TTC549 (cell line): Measurements from ENCODE around the gene LONP2.
"Not testable (repeated sequence)": the region's sequence is repeated elsewhere in the genome, so short reads cannot be mapped to it uniquely, and the experiment has no call there.

Source experiments
- FAIRE-seq: peaks from 2 replicates; lab custom pipeline; 2012; peaks lifted over from hg19 to GRCh38; lab: Jason Lieb, UNC

Gene LONP2

DNA sequence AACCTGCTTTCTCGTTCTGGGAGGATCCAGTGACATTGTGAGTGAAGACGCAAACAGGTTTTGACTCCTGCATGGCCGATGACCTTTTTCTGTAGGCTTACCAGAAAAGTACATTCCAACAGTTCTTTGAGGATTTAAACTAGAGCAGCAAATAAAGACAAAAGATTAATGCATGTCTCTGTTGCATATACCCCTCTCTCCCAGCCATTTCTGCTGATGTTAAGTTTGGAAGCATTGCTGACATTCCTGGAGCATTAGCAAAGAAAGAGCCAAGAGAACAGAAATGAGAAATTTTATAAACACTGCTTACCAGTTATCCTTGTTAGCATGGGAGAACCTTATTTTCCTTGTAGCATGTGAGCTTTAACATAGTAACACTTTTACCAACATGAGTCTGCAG lies 91.9 kb downstream of the LONP2 start:
- no peak for FAIRE-seq

DNA sequence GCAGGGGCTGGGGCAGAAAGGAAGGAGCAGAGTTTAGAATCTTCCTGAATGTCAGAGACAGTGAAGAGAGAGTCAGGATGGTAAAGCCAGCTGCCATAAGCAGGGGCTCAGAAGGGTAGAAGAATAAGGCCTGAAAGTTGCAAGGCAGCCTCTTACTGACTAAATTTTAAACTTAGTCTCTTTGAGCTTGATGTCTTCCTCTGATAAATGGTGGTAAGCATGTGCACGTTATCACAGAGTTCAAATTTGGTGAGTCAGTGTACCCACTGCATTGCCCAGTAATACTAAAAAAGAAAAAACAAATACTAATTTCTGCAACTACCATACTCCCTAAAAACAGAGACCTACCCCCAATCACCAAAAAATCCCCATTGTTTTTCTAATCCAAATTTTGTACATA lies 96.0 kb downstream of the LONP2 start:
- FAIRE-seq: no peak

- no peak for FAIRE-seq
Measured at GRCh38 chr16:48342591-48342990, 98.5 kb downstream of the LONP2 start.

GRCh38 chr16:48347191-48347865 lies 103.2 kb downstream of the LONP2 start:
- FAIRE-seq: no peak

DNA sequence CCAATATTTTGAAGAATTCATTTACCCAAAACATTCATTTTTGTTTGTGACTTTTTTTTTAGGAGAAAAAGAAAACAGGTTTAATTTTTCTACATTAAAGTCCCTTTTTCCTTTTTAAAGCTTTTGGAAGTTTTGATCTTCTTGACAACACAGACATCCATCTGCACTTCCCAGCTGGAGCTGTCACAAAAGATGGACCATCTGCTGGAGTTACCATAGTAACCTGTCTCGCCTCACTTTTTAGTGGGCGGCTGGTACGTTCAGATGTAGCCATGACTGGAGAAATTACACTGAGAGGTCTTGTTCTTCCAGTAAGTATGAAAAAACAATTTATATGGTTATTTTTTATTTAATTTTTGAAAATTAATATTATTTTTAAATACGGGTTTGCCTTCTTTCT lies 103.9 kb downstream of the LONP2 start:
- FAIRE-seq: no peak

DNA sequence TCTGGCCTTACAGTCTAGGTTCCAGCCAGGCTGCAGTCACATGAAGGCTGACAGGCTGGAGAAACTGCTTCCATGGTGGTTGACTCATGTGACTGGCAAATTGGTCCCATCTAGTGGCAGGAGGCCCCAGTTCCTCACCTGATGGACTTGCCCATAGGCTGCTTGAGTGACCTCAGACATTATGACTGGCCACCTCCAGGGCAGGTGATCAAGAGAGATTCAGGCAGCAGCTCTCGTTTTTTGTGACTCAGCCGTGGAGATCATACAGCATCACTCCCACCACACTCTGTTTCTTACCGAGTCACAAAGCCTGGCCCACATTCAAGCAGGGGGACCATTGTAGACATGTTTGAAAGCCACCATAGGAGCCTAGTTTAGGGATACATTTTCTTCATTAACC lies 106.6 kb downstream of the LONP2 start:
- FAIRE-seq: no peak

- no peak for FAIRE-seq
Measured at GRCh38 chr16:48352648-48353390, 108.7 kb downstream of the LONP2 start.

- peak; percentile 9 for FAIRE-seq
Measured at GRCh38 chr16:48353565-48354163, 109.6 kb downstream of the LONP2 start.

GRCh38 chr16:48354385-48354784 lies 110.3 kb downstream of the LONP2 start:
- not testable (repeated sequence) for FAIRE-seq

GRCh38 chr16:48354877-48355855 lies 111.1 kb downstream of the LONP2 start:
- FAIRE-seq: no peak

DNA sequence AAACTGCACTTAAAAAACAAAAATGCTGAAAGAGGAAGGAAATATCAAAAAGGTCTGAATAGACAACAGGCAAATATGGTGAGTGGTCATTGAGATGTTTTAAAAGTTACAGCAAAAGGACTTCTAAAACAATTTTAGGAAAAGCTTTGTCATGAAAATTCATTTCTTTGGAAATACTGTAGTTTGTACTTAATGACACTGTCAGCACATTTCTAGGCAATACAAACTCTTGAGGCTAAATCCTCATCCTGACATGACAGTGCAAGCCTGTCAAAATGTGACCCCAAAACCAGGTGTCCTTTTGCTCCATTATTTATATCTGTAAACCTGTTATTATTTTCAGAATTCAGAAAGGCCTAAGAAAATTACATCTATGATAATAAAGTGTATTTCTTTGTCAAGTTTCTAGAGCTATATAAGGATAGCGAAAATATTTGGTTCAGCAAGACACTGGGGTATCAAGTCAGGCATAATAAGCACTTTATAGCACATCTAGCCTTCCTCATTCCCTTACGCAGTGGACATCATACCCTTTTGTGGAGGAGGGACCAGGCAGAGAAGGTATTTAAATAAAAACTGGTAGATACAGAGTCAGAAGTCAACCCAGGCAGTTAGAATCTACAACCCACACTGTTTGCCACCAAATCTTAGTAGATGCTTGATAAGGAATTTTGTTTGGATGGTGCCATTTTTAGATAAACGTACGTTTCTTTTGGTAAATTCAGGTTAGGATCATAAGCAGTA lies 112.7 kb downstream of the LONP2 start:
- no peak for FAIRE-seq

GRCh38 chr16:48358419-48358818 lies 114.3 kb downstream of the LONP2 start:
- FAIRE-seq: no peak

DNA sequence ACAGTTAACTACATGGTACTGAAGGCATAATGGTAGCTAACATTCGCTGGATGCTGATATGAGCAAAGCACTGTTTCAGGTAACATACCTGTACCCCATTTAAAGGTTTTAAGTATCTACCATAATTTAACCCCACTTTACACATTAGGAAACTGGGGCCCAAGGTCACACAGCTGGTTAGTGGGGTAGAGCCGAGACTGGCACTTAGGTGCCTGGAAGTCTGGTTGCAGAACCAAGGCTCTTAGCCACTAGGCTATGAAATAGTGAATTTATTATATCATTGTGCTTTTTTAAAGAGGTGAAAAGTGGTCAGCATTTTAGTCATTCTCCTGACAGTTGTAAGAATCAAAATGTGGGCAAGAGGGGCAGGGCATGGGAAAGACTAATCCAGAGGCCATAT lies 115.9 kb downstream of the LONP2 start:
- no peak for FAIRE-seq

GRCh38 chr16:48361012-48361411 lies 116.9 kb downstream of the LONP2 start:
- FAIRE-seq: no peak

GRCh38 chr16:48361540-48362144 lies 117.5 kb downstream of the LONP2 start:
- no peak for FAIRE-seq

GRCh38 chr16:48365025-48365600 lies 121.0 kb downstream of the LONP2 start:
- no peak for FAIRE-seq

- FAIRE-seq: no peak
Measured at GRCh38 chr16:48365601-48366164, 121.6 kb downstream of the LONP2 start.

DNA sequence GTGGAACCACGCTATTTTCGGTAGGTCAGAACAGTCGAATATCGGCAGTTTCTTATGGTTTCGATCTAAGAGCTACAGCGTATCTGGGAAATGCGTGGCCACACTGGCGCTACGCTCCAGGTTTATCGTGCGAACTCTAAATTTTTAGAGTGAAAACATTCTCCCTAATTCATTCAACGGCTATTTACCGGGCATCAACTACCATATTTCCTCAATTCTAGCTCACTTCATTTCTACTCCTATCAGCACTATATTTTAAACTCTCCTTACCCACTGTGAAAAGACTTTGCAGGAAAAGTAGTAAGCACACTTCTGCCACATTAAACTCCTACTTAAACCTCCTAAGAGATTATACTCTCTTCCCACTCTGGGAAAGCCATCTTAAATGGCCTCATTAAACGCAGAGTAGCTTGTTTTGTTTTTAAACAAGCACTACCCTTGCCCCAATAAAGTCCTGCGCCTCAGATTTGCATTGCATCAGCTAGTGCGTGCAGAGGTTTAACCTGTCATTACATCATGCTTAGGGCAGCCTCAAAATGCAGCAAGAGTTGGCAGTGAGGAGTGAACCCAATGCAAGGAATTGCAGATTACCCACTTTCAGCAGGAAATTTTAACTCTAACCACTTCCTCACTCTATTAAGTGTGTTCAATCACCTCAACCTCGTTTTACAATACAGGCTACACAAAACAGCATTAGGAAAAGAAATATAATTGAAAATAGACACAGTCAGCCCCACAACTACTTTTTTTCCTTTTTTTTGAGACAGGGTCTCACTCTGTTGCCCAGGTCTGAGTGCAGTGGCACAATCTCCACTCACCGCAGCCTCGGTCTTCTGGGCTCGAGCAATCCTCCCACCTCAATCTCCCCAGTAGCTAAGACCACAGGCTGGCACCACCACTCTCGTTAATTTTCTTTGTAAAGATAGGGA lies 122.3 kb downstream of the LONP2 start:
- FAIRE-seq: no peak

GRCh38 chr16:48367441-48368049 lies 123.4 kb downstream of the LONP2 start:
- FAIRE-seq: no peak
